Karpas-422 (cell line): ENCODE results near the gene HAUS1. TPM values are rescaled to one million over a fixed set of nuclear protein-coding genes. Genes with fewer than 3 reads are reported as not detected.

Source experiments
- DNase-seq: peaks from one replicate; pipeline ENCODE4 v3.0.0-alpha.2; 2015
- H2AFZ ChIP-seq: fragments of 200-600 bp; sonication (generic); 2 replicates; pipeline ENCODE4 v1.6.1; 2014; ENCODE audit warnings: antibody characterized with exemption, low read length, mixed read lengths
- H3K27ac ChIP-seq: fragments of 200-600 bp; sonication (generic); 2 replicates; pipeline ENCODE4 v1.5.1; 2014; ENCODE audit warnings: mild to moderate bottlenecking, low read length, moderate library complexity
- H3K27me3 ChIP-seq: fragments of 200-600 bp; sonication (generic); 2 replicates; pipeline ENCODE4 v1.6.1; 2014; ENCODE audit warnings: low read length, mixed read lengths
- H3K36me3 ChIP-seq: fragments of 200-600 bp; sonication (generic); 2 replicates; pipeline ENCODE4 v1.6.1; 2014; ENCODE audit warnings: low read length, mixed read lengths; ENCODE audit not compliant: insufficient read depth
- H3K4me1 ChIP-seq: fragments of 200-600 bp; sonication (generic); 2 replicates; pipeline ENCODE4 v1.6.1; 2014; ENCODE audit warnings: mild to moderate bottlenecking, low read length, mixed read lengths
- H3K4me2 ChIP-seq: fragments of 200-600 bp; sonication (generic); 2 replicates; pipeline ENCODE4 v1.6.1; 2014; ENCODE audit warnings: low read length, low read depth, mild to moderate bottlenecking; ENCODE audit not compliant: poor library complexity, severe bottlenecking
- H3K4me3 ChIP-seq: fragments of 200-600 bp; sonication (generic); 2 replicates; pipeline ENCODE4 v1.5.1; 2014; ENCODE audit warnings: mild to moderate bottlenecking, antibody characterized with exemption, low read length, mixed read lengths
- H3K79me2 ChIP-seq: fragments of 200-600 bp; sonication (generic); 2 replicates; pipeline ENCODE4 v1.6.1; 2014; ENCODE audit warnings: mild to moderate bottlenecking, low read length, mixed read lengths
- H3K9ac ChIP-seq: fragments of 200-600 bp; sonication (generic); 2 replicates; pipeline ENCODE4 v1.6.0; 2014; ENCODE audit warnings: low read length
- H3K9me2 ChIP-seq: fragments of 200-600 bp; sonication (generic), shearing (Covaris generic); replicated peaks from 2 replicates; pipeline ENCODE4 v1.6.0; 2014; ENCODE audit warnings: mild to moderate bottlenecking, low read length, moderate library complexity; ENCODE audit not compliant: insufficient read depth
- H3K9me3 ChIP-seq: fragments of 300-700, 200-600 bp; sonication (generic); 2 replicates; pipeline ENCODE4 v1.6.1; 2014; ENCODE audit warnings: low read length, mixed read lengths
- H4K20me1 ChIP-seq: fragments of 200-600 bp; sonication (generic); 2 replicates; pipeline ENCODE4 v1.6.1; 2014; ENCODE audit warnings: mild to moderate bottlenecking, antibody characterized with exemption, low read length, low read depth; ENCODE audit not compliant: insufficient read depth
- small RNA-seq: library from RNA; depleted of rRNA; stranded (forward); fragments of <200 nt; gene quantifications from one replicate; pipeline ENCODE3, GENCODE V24; 2014
- total RNA-seq: library from RNA; depleted of rRNA; stranded (reverse); fragments of >200 nt; shearing (Covaris generic); gene quantifications from 2 replicates; pipeline ENCODE4 v1.2.3, GENCODE V29; 2014; ENCODE audit warnings: low replicate concordance; rRNA removed

Gene HAUS1
- total RNA-seq, 1 experiment from 2014 or later: 30.9 TPM

DNA sequence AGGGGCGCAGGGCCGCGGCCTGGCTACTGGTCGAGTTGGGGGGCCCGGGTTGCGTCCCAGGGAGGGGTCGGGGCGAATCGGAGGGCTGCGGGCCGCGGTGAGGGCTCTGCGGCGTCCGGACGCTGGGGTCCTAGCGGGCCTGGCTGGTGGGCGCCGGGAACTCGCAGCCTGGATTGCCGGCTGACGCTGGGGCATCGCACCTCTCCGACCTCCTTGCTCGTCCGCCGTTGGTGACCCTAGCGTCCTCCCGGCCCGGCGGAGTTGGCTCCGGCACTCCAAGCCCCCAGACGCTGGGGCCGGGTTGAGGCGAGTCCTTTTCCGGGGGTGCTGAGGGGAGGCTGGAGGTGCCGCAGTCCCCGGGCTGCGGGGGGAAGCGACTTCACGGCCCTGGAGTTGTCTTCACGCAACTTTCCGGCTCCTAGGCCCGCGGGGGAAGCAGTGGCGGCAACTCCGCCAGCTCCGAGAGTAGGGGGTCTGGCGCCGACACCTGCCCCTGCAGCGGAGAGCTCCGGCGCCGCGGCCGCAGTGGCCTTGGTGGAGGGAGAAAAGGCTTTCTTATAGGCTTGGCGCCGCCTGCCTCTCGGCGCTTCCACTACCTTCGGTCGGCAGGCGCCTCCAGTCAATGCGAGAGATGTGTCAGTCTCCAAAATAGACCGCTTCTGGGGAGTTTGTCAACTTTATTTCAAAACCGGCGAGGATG, 70.3 kb downstream of the HAUS1 start:
- Histone ChIP-seq H3K4me1 (peaks cover 24% of the 10 kb centered on the region), H3K4me2 (peak overlapping the region; percentile 99), H3K27me3 (no peaks in the 10 kb centered on the region), H3K27ac (peak overlapping the region; percentile 9; the same call in 1 of the 2 replicates), H3K9ac (peak overlapping the region; percentile 99), H2AFZ (no peak overlapping the region; the same call in 1 of the 2 replicates), H3K9me2 (no peaks in the 10 kb centered on the region), H3K36me3 (no peaks in the 10 kb centered on the region), H3K79me2 (peaks cover 56% of the 10 kb centered on the region), H3K9me3 (no peaks in the 10 kb centered on the region), H4K20me1 (peaks cover 15% of the 10 kb centered on the region; the same call in 1 of the 2 replicates), H3K4me3 (peak overlapping the region; percentile 78)
- DNase-seq: peak; percentile 75

- H3K4me2 ChIP-seq: peak overlapping the region; percentile 99
- no peak overlapping the region for H3K27ac ChIP-seq
- H3K4me3 ChIP-seq: peak overlapping the region; percentile 78
- peaks cover 15% of the 10 kb centered on the region; the same call in 1 of the 2 replicates for H4K20me1 ChIP-seq
- H3K9me3 ChIP-seq: no peaks in the 10 kb centered on the region
- H2AFZ ChIP-seq: no peak overlapping the region
- peak overlapping the region; percentile 99 for H3K9ac ChIP-seq
- no peaks in the 10 kb centered on the region for H3K36me3 ChIP-seq
- H3K4me1 ChIP-seq: peaks cover 24% of the 10 kb centered on the region
- H3K79me2 ChIP-seq: peaks cover 71% of the 10 kb centered on the region
- DNase-seq: no peak
- no peaks in the 10 kb centered on the region for H3K27me3 ChIP-seq
- H3K9me2 ChIP-seq: no peaks in the 10 kb centered on the region
Measured at GRCh38 chr18:46176001-46176400, 71.8 kb downstream of the HAUS1 start.

Small RNA genes within 50 kb of the gene (small RNA-seq; reads per million reads assigned to genes)
- gene RNU6-1278P (not detected), gene RNY4P37 (not detected)

Other genes with a start within 250 kb of the HAUS1 start
- gene EPG5, start 137.1 kb upstream of the HAUS1 start, total RNA-seq: 31.6 and 33.2 TPM in 2 replicates
- not detected in 2 replicates for gene PSTPIP2, start 32.1 kb upstream of the HAUS1 start, total RNA-seq
- gene ATP5F1A, start 6.1 kb upstream of the HAUS1 start, total RNA-seq: 417 and 563 TPM in 2 replicates